ENCODE measurements around the gene PTPRF.

PTPRF gene

GRCh38 chr1:43573066-43573800, 42.5 kb downstream of the PTPRF start:
- TF ChIP-seq CTCF (IDR thresholded peaks at IDR 0.05; ENCODE audit: control insufficient read depth, extremely low read depth, insufficient read depth), result no peak
- H3K4me3 ChIP-seq (ENCODE audit: low read depth, low read length), result no peak overlapping the region
- no peak for DNase-seq (ENCODE audit: low read depth)

- H3K4me3 ChIP-seq (ENCODE audit: low read depth, low read length), result no peak overlapping the region
- DNase-seq (ENCODE audit: low read depth), result no peak
- TF ChIP-seq CTCF (IDR thresholded peaks at IDR 0.05; ENCODE audit: control insufficient read depth, extremely low read depth, insufficient read depth), result no peak
These were observed 45.8 kb downstream of the PTPRF start for GRCh38 chr1:43576521-43576920.

GRCh38 chr1:43577655-43578542, 47.2 kb downstream of the PTPRF start:
- TF ChIP-seq CTCF (IDR thresholded peaks at IDR 0.05; ENCODE audit: control insufficient read depth, extremely low read depth, insufficient read depth), result no peak
- no peak overlapping the region for H3K4me3 ChIP-seq (ENCODE audit: low read depth, low read length)
- DNase-seq (ENCODE audit: low read depth), result no peak

- no peak overlapping the region for H3K4me3 ChIP-seq (ENCODE audit: low read depth, low read length)
- TF ChIP-seq CTCF (IDR thresholded peaks at IDR 0.05; ENCODE audit: control insufficient read depth, extremely low read depth, insufficient read depth), result no peak
- DNase-seq (ENCODE audit: low read depth), result no peak
These were observed 49.4 kb downstream of the PTPRF start for GRCh38 chr1:43580039-43580438.

GRCh38 chr1:43582162-43582566, 51.5 kb downstream of the PTPRF start:
- H3K4me3 ChIP-seq (ENCODE audit: low read depth, low read length), result no peak overlapping the region
- DNase-seq (ENCODE audit: low read depth), result no peak
- TF ChIP-seq CTCF (IDR thresholded peaks at IDR 0.05; ENCODE audit: control insufficient read depth, extremely low read depth, insufficient read depth), result no peak

- TF ChIP-seq CTCF (IDR thresholded peaks at IDR 0.05; ENCODE audit: control insufficient read depth, extremely low read depth, insufficient read depth), result no peak
- no peak for DNase-seq (ENCODE audit: low read depth)
- no peak overlapping the region for H3K4me3 ChIP-seq (ENCODE audit: low read depth, low read length)
These were observed 52.4 kb downstream of the PTPRF start for GRCh38 chr1:43583058-43583457.
